ENCODE results near the gene KATNB1. TPM values are rescaled to one million over a fixed set of nuclear protein-coding genes. Genes with fewer than 3 reads are reported as not detected.

KATNB1 gene
- total and polyA plus RNA-seq, 2 donors (not counting 1 experiment from before 2014, with no cell fraction given): 6.7 to 15.2 TPM

- no peaks in the 10 kb centered on the region for H3K79me2 ChIP-seq (ENCODE audit: control insufficient read depth, insufficient read depth, low read length)
- H3K9ac ChIP-seq (ENCODE audit: insufficient read depth, low read length): no peak overlapping the region
- H2AFZ ChIP-seq (ENCODE audit: low read length): no peak overlapping the region
- no peak overlapping the region for H3K4me3 ChIP-seq (replicated peaks in 1 of 4; ENCODE audit: control extremely low read depth in 1 of 4, insufficient read depth in 1 of 4, low read depth in 3 of 4, low read length in 4 of 4)
- H3K4me2 ChIP-seq (ENCODE audit: extremely low read depth, insufficient read depth, low read length): no peak overlapping the region
- H3K27me3 ChIP-seq (ENCODE audit: control insufficient read depth, insufficient read depth, low read length): no peaks in the 10 kb centered on the region
- peaks cover 10% of the 10 kb centered on the region for H3K36me3 ChIP-seq (ENCODE audit: control insufficient read depth, insufficient read depth, low read length)
- no peak overlapping the region for H3K27ac ChIP-seq (ENCODE audit: insufficient read depth, low read length)
- no peaks in the 10 kb centered on the region for H3K4me1 ChIP-seq (ENCODE audit: control insufficient read depth, extremely low read depth, insufficient read depth, low read length)
- no peaks in the 10 kb centered on the region for H4K20me1 ChIP-seq (ENCODE audit: control insufficient read depth, extremely low read depth, insufficient read depth, low read length)
- no peaks in the 10 kb centered on the region for H3K9me3 ChIP-seq (ENCODE audit: control insufficient read depth, insufficient read depth, low read depth, low read length)
- DNase-seq (ENCODE audit: low read depth in 2 of 2): no peak
- TF ChIP-seq EZH2 (IDR thresholded peaks at IDR 0.05; ENCODE audit: low read length, missing control alignments) (no peak), CTCF (conservative IDR thresholded peaks at IDR 0.05 in 1 of 2, IDR thresholded peaks at IDR 0.05 in 1 of 2; ENCODE audit: low read depth in 1 of 2, low read length in 2 of 2) (no peak)
These were observed 18.1 kb downstream of the KATNB1 start for GRCh38 chr16:57753448-57754353.

- Histone ChIP-seq H2AFZ (ENCODE audit: low read length) (no peak overlapping the region), H3K27me3 (ENCODE audit: control insufficient read depth, insufficient read depth, low read length) (no peaks in the 10 kb centered on the region), H3K79me2 (ENCODE audit: control insufficient read depth, insufficient read depth, low read length) (no peaks in the 10 kb centered on the region), H3K4me2 (ENCODE audit: extremely low read depth, insufficient read depth, low read length) (no peak overlapping the region), H4K20me1 (ENCODE audit: control insufficient read depth, extremely low read depth, insufficient read depth, low read length) (no peaks in the 10 kb centered on the region), H3K4me3 (replicated peaks in 1 of 4; ENCODE audit: control extremely low read depth in 1 of 4, insufficient read depth in 1 of 4, low read depth in 3 of 4, low read length in 4 of 4) (no peak overlapping the region), H3K9me3 (ENCODE audit: control insufficient read depth, insufficient read depth, low read depth, low read length) (no peaks in the 10 kb centered on the region), H3K36me3 (ENCODE audit: control insufficient read depth, insufficient read depth, low read length) (peaks cover 12% of the 10 kb centered on the region), H3K27ac (ENCODE audit: insufficient read depth, low read length) (no peak overlapping the region), H3K9ac (ENCODE audit: insufficient read depth, low read length) (no peak overlapping the region), H3K4me1 (ENCODE audit: control insufficient read depth, extremely low read depth, insufficient read depth, low read length) (no peaks in the 10 kb centered on the region)
- DNase-seq (ENCODE audit: low read depth in 2 of 2): no peak
- TF ChIP-seq EZH2 (IDR thresholded peaks at IDR 0.05; ENCODE audit: low read length, missing control alignments): no peak
- no peak for TF ChIP-seq CTCF (conservative IDR thresholded peaks at IDR 0.05 in 1 of 2, IDR thresholded peaks at IDR 0.05 in 1 of 2; ENCODE audit: low read depth in 1 of 2, low read length in 2 of 2)
These were observed 18.9 kb downstream of the KATNB1 start for GRCh38 chr16:57754354-57755060.

- DNase-seq (ENCODE audit: low read depth in 2 of 2): no peak
- Histone ChIP-seq H3K27me3 (ENCODE audit: control insufficient read depth, insufficient read depth, low read length) (no peaks in the 10 kb centered on the region), H3K9me3 (ENCODE audit: control insufficient read depth, insufficient read depth, low read depth, low read length) (no peaks in the 10 kb centered on the region), H2AFZ (ENCODE audit: low read length) (no peak overlapping the region), H3K27ac (ENCODE audit: insufficient read depth, low read length) (no peak overlapping the region), H3K4me3 (replicated peaks in 1 of 4; ENCODE audit: control extremely low read depth in 1 of 4, insufficient read depth in 1 of 4, low read depth in 3 of 4, low read length in 4 of 4) (no peak overlapping the region), H3K4me1 (ENCODE audit: control insufficient read depth, extremely low read depth, insufficient read depth, low read length) (no peaks in the 10 kb centered on the region), H4K20me1 (ENCODE audit: control insufficient read depth, extremely low read depth, insufficient read depth, low read length) (no peaks in the 10 kb centered on the region), H3K79me2 (ENCODE audit: control insufficient read depth, insufficient read depth, low read length) (no peaks in the 10 kb centered on the region), H3K4me2 (ENCODE audit: extremely low read depth, insufficient read depth, low read length) (no peak overlapping the region), H3K36me3 (ENCODE audit: control insufficient read depth, insufficient read depth, low read length) (peaks cover 15% of the 10 kb centered on the region), H3K9ac (ENCODE audit: insufficient read depth, low read length) (no peak overlapping the region)
- no peak for TF ChIP-seq CTCF (conservative IDR thresholded peaks at IDR 0.05 in 1 of 2, IDR thresholded peaks at IDR 0.05 in 1 of 2; ENCODE audit: low read depth in 1 of 2, low read length in 2 of 2)
- TF ChIP-seq EZH2 (IDR thresholded peaks at IDR 0.05; ENCODE audit: low read length, missing control alignments): no peak
These were observed 19.6 kb downstream of the KATNB1 start for GRCh38 chr16:57755061-57755684.
